HCT116 (cell line): ENCODE results near the gene SPATA31D3.

Experiments
- CTCF ChIP-seq, 3 experiments: fragments of 200-600 bp in 1 of 3; sonication (generic) in 1 of 3; IDR thresholded peaks in 2 of 3; conservative IDR thresholded peaks in 1 of 3; 2 replicates each; pipeline ENCODE4 v1.5.1; 2012 to 2017; ENCODE audit warnings: low read depth in 2 of 3, low read length in 2 of 3, antibody characterized with exemption in 1 of 3, borderline replicate concordance in 1 of 3, control low read depth in 1 of 3, mild to moderate bottlenecking in 1 of 3, mixed read lengths in 1 of 3, mixed run types in 1 of 3, moderate library complexity in 1 of 3; ENCODE audit not compliant: insufficient read depth in 1 of 3
- EZH2phosphoT487 ChIP-seq: fragments of 200-600 bp; IDR thresholded peaks from 2 replicates; pipeline ENCODE4 v1.6.1; 2018; ENCODE audit warnings: antibody characterized with exemption, borderline replicate concordance
- MAX ChIP-seq: IDR thresholded peaks from 2 replicates; pipeline ENCODE4 v1.6.1; 2012
- POLR2AphosphoS5 ChIP-seq: IDR thresholded peaks from 2 replicates; pipeline ENCODE4 v1.6.1; 2011; ENCODE audit warnings: mild to moderate bottlenecking, low read depth, low read length, moderate library complexity
- SIN3A ChIP-seq: IDR thresholded peaks from 2 replicates; pipeline ENCODE4 v1.6.1; 2012; ENCODE audit warnings: low read depth
- TCF7L2 ChIP-seq: IDR thresholded peaks from 2 replicates; pipeline ENCODE4 v1.7.0; 2011; ENCODE audit warnings: borderline replicate concordance, inconsistent platforms; ENCODE audit not compliant: insufficient read depth, insufficient read length; ENCODE audit errors: extremely low read depth
- TF ChIP-seq, protein P1 (sequence below): IDR thresholded peaks from 2 replicates; pipeline ENCODE4 v1.6.1; 2011; ENCODE audit warnings: mild to moderate bottlenecking, low read length, moderate library complexity; ENCODE audit not compliant: insufficient replicate concordance; ENCODE audit errors: extremely low read depth

DNA sequence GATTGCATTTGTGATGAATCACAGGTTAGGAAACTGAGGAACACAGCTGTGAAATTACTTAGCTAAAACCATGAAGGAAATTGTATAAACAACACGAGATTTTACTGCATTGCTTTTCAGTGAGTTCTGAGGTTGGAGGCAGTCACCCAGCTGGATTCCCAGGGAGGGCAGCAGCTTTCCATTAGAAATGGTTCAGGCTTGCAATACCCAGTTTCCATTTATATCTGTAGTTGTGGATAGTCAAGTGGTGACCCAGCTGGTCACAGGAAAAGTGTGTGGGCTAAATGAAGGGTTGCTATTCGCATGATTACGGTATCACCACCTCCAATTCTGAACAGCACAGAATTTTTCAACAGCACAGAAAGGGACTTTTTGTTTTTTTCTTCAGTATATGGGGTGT is 49.4 kb upstream of the SPATA31D3 start:
- TF ChIP-seq EZH2phosphoT487, result no peak
- no peak for TF ChIP-seq SIN3A
- TF ChIP-seq POLR2AphosphoS5, result no peak
- TF ChIP-seq MAX, result no peak
- no peak for TF ChIP-seq CTCF (IDR thresholded peaks at IDR 0.05 in 2 of 3, conservative IDR thresholded peaks at IDR 0.05 in 1 of 3; ENCODE audit: borderline replicate concordance in 1 of 3, insufficient read depth in 1 of 3, low read depth in 2 of 3, low read length in 2 of 3)
- TF ChIP-seq, protein P1, sequence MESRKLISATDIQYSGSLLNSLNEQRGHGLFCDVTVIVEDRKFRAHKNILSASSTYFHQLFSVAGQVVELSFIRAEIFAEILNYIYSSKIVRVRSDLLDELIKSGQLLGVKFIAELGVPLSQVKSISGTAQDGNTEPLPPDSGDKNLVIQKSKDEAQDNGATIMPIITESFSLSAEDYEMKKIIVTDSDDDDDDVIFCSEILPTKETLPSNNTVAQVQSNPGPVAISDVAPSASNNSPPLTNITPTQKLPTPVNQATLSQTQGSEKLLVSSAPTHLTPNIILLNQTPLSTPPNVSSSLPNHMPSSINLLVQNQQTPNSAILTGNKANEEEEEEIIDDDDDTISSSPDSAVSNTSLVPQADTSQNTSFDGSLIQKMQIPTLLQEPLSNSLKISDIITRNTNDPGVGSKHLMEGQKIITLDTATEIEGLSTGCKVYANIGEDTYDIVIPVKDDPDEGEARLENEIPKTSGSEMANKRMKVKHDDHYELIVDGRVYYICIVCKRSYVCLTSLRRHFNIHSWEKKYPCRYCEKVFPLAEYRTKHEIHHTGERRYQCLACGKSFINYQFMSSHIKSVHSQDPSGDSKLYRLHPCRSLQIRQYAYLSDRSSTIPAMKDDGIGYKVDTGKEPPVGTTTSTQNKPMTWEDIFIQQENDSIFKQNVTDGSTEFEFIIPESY, result no peak
- TF ChIP-seq TCF7L2, result no peak
